HG03469 (cell line): ENCODE measurements around the gene WEE1.
"Not testable (repeated sequence)": the region's sequence is repeated elsewhere in the genome, so short reads cannot be mapped to it uniquely, and the experiment has no call there.

Experiments used
- ATAC-seq: cut with Tn5 transposase; IDR thresholded peaks from one replicate; pipeline ENCODE4 v1.9.1; 2021; ENCODE audit warnings: mild to moderate bottlenecking, moderate library complexity, moderate number of reproducible peaks; ENCODE audit not compliant: unreplicated experiment

Gene WEE1

DNA sequence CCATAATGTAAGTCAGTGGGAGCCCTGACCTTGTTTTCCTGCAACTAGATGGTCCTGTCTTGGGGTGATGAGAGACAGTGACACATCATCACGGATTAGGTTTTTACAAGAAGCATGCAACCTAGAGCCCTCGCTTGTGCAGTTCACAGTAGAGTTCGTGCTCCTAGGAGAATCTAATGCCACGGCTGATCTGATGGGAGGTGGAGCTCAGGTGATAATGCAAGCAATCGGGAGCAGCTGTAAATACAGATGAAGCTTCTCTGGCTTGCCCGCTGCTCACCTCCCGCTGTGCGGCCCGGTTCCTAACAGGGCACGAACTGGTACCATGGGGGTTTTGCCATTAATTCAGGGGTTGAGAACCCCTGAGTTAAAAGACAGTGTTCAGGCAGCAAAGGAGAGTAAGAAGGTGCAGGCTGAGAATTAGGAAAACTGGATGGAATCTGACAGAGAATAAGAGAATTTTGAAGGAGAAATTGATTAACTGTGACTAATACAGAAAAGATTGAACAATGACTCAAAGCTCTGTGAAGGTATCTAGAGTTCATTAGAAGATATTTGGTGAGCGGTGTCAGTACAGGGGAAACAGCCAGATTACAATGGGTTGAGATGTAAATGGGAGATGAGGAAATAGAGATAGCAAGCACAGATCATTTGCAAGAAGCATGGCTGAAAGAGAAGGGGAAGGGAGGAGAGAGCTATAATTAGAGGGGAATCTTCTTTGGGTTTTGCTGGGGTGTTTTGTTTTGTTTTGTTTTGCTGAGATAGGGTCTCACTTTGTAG is 21.0 kb downstream of the WEE1 start:
- no peak for ATAC-seq

DNA sequence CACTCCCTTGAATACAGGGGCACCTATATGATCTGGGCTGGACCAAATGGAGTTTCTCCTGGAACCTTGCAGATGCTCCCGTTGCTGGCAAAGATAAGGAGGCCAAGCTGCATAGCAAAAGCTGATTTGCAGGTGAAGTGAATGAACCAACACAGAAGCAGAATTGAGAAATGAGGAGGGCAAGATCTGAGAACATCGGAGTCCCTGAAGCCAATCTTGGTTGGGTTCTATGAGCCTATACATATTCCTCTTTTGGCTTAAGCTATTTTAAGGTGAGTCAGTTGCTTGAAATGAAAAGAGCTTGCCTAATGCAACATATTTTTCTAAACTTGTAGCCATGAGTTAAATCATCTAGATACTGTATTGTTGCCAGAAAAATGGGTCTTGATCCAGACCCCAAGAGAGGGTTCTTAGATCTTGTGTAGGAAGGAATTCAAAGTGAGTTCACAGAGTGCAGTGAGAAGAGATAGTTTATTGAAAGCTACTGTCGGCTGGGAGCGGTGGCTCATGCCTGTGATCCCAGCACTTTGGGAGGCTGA is 23.5 kb downstream of the WEE1 start:
- no peak for ATAC-seq

DNA sequence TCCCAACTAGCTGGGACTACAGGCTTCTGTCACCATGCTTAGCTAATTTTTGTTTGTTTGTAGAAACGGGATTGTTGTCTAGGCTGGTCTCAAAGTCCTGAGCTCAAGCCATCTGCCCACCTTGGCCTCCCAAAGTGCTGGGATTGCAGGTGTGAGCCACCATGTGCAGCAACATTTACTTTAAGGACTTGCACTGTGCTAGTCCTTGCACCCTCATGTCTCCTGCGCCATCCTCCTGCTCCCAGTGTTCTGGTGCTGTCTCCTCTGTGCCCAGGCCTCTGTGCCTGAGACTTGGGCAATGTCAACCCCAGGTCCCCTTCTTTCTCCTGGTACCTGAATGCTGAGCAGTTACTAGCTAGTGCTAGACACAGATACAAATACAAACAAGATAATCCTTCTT is 26.7 kb downstream of the WEE1 start:
- ATAC-seq = no peak

DNA sequence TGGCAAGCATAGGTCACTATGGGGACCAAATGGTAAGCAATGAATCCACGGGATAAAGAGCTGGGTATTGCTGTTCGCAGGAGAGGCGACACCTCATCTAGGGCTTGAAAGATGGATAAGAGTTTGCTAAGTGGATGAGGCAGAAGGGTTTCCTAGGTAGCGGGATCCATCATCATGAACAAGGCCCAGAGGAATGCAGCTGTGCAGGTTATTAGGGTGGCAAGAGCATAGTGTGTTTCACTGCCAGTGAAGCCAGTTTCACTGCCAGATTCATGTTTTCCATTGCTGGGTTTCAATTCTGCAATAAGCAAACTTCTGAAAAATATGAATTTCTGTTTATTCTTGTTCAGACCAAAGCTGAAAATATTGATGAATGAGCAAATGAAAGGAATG is 27.2 kb downstream of the WEE1 start:
- no peak for ATAC-seq

DNA sequence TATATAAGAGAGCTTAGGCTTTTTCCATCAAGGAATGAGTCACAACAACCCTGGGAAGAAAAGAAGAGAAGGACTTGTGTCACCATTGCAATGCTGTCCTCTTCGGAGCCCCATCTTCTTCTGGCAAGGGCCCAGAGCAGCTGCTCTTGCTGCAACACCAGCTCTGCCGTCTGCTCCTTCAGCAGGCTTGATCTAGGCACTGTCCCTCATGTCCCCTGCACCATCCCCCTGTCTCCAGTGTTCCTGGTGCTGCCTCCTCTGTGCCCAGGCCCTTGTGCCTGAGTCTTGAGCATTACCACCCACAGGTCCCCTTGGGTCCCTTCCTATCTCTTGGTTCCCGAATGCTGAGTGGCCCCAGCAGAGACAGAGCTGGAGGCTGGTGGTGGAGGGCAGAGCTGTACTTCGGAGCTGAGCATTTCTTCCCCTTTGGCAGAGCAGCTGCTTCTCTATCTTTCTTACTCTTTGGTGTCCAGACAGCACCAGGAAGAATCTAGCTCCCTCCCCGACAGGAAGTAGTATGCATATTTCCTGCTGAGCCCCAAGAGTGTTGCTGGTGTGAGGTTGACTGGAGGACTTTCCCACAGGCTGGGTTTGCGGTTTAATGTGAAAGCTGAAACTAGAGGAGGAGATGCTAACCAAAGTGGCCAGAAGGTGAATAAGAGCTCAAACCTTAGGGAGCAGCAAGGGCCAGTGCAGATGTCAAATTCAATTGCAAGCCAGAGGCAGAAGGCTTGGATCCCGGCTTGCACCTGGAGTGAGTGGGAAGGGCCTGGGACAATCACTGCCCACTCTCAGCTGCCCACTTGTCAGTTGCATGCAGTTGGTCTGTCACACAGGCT is 27.8 kb downstream of the WEE1 start:
- peak; percentile 61 for ATAC-seq

DNA sequence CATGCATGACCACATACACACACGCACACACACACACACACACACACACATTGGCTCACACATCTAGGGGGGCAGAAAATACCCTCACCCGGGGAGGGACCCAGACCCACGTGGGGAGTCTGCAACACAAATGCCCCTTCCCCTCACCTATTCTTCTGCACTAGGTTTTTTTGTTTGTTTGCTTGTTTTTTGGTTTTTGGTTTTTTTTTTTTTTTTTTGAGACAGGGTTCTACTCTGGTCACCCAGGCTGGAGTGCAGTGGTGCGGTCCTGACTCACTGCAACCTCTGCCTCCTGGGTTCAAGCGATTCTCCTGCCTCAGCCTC is 28.4 kb downstream of the WEE1 start:
- no peak for ATAC-seq

DNA sequence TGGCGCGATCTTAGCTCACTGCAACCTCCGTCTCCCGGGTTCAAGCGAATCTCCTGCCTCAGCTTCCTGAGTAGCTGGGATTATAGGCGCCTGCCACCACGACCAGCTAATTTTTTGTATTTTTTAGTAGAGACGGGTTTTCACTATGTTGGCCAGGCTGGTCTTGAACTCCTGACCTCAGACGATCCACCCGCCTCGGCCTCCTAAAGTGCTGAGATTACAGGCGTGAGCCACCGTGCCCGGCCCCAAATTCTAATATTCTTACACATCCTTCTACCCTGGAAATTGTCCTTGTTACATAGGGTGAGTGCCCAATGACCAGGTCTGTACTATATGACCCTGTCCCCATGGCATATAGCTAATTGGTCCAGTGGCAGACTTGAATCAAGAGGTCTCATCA is 29.7 kb downstream of the WEE1 start:
- ATAC-seq = not testable (repeated sequence)

DNA sequence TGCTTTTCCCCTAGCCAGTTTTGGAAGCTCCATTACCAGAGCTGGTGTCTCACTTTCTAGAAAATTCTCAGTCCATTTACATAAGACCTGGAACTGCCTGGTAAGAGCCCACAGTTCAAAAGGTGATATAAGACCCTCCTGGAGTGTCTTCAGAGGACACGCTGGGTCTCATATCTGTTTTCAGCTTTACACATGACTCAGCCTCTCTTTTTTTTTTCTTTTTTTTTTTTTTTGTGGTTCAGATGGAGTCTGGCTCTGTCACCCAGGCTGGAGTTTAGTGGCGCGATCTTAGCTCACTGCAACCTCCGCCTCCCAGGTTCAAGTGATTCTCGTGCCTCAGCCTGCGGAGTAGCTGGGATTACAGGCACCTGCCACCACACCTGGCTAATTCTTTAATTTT is 30.7 kb downstream of the WEE1 start:
- no peak for ATAC-seq

DNA sequence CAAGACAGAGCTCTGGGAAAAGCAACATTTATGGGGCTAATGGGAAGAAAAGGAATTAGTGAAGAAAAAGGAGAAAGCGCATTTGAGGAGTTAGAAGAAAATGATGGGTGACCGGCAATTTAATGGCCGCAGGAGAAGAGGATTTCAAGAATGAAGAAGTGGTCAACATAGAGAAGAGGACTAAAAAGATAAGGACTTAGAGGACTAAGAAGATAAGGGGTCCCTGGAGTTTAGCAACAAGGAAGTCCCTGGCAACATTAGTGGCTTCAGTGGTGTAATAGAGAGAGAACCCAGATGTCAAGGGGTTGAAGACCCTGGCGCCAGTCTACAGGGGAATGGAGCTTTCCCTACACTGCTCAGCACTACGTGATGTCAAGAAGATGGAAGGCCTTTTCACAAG is 32.3 kb downstream of the WEE1 start:
- ATAC-seq = no peak

DNA sequence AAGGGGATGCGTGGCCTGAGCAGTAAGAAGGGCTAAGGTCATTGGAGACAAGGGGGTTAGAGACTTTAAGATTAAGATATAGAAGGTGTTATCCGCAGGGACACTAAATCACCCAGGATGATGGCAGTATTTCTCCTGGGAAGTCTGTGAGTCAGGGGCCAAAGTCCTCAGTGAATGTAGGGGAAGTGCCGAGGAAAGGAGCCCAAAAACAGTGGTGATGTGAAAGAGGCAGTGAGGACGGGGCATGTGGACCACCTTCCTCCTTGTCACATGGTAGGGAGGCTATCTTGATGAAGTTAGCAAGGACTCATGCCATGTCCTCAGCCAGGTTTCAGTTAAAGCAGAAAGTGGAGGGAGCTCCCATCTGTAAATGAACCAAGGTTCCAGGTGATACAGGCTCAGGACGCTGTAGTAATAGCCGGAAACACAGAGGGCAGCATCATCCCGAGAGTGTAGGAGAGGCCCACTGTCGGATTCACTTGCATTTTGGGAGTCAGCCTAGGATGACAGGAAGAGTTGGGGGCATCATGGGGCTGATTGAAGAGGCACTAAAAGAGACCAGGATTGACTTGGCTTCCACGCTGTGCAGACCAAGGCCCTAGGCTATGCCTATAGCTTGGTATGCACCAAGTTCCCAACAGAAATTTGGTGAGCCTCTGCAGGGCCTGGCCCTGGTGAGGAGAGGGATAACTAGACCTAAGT is 33.5 kb downstream of the WEE1 start:
- no peak for ATAC-seq

DNA sequence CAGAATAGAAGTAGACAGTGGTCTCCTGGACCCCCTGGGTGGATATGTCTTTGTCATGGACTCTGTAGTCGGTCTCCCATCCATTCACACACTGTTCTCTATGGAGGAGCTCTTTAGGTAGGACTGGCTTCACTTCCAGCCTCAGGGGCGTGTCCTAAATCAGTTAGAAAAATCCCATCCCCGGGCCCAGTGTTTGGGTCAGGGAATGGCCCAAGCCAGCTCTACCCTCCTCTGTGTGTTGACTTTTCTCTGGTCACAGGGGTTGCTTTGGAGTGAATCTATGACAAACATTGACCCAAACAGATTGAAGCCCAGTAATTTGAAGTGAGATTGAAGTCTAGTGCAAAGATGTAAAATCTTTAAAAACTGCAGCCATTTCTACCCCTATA is 34.0 kb downstream of the WEE1 start:
- ATAC-seq = no peak

DNA sequence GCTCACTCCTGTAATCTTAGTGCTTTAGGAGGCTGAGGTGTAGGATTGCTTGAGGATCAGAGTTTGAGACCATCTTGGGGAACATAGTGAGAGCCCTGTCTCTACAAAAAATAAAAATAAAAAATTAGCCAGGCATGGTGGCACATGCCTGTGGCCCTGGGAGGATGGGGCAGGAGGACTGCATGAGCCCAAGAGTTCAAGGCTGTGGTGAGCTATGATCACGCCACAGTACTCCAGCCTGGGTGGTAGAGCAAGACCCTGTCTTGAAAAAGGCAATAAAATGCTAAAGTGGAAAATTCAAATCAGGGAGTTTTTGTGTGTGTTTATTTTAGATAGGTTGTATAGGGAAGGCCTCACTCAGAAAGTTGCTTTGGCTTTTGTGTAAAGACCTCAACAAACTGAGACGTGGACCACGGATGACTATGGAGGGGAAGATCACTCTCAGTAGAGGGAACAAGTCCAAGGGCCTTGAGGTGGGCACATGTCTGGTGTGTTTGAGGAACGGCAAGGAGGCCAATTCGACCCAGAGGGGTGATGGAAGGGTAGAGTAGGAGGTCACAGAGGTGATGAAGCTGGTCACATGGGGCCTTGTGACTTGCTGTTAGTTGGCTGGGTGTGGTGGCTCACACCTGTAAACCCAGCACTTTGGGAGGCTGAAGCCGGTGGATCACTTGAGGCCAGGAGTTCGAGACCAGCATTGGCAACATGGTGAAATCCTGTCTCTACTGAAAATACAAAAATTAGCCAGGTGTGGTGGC is 35.7 kb downstream of the WEE1 start:
- ATAC-seq = no peak

DNA sequence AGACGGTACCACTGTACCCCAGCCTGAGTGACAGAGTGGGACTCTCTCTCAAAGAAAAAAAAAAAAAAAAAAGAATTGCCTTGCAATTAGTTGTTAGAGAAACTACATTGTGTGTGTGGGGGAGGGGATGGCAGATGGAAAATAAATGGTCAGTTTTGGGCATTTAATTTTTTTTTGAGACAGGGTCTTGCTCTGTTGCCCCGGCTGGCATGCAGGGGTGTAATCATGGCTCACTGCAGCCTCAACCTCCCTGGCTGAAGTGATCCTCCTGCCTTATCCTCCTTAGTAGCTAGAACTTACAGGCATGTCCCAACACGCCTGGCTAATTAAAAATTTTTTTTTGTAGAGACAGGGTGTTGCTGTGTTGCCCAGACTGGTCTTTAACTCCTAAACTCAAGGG is 36.4 kb downstream of the WEE1 start:
- no peak for ATAC-seq

DNA sequence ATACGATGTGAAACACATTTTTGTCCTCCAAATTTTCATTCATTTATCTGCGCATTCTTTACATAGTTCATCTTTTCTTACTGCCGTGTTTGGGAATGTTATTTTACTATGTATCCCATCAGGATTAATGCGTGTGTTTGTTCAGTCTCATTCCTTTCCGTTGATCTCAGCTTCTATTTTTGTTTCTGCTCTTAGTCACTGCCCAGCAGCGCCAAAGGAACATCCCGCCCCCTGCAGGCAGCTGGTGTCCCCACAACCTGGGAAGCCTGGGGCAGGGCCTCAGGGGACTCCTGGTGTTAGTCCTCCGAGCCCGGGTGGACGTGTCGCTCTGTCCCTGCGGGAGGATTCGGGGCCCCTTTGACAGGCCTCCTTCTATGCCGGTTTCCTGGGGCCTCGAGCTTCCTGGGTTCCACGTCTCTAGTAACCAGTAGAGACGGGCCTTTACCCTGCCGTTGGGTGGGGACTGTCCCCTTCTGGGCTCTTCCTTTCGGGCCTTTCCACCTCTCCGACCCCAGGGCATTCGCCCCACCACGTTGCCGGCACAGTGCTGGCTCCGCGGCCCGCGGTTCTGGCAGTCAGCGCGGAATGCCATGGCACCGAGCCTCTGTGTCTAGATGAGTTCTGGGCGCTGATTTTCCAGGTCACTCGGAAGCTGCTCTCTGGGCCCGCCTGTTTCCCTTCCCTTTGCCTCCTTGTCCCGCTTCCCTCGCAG is 39.8 kb downstream of the WEE1 start:
- no peak for ATAC-seq

DNA sequence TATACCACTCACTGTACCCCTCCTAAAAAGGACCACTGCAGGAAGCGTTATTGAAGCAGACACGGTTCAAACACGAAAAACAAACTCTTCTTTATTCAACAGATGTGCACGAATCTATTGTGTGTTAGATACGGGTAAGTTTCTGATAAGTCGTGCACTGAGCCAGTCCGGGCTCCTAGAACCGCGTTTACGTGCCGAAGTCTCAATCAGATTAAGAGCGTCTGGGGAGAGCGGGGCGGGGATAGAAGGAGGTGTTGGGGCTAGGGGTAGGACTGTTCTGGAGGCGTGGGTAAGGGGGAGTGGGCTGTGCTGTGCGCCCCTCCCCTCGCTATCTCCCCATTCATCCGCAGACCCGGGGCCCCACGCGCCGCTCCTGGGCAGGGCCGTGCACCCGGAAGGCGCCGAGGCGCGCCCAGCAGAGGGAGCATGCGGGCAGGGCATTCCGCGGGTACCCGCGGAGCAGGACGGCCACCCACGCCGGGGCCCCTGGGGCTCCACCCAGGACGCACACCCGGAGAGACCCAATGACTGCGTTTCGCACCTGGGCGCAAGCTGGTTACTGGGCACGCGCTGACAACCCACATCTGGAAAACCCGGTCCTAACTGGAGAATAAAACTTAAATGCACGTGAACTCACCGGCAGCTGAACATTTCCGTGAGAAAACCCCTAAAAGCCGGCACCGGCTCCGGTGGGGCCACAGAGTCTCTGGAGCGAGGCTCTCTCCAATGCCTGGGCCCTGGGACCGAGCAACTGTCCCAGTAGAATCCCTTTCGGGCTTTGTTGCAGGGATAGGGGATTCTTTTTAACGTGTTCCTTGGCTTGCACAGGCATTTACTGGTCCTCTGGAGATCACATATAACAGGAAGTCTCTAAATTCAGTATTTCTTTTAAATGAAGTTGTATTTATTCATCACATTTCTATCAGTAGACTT is 40.6 kb downstream of the WEE1 start:
- ATAC-seq = peak; percentile 57

DNA sequence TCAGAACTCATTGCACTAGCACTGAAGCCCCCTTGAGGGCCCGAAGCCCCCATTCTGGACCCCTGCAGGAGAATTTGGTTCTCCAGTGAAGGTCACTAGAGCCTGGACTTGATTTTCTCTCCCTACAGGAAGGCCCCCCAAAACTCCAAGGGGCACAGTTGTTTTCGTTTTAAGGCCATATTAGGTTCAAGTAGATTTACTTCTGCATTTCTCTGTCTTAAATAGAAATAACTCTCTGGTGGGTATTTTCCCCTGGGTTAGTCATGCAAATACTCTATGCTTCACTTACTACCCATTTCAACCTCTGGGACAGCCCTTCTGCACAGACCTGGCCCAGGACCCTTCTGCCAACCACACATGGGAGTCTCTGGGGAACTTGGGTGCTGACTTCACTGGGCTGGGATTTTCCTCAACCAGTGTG is 41.6 kb downstream of the WEE1 start:
- peak; percentile 34 for ATAC-seq

DNA sequence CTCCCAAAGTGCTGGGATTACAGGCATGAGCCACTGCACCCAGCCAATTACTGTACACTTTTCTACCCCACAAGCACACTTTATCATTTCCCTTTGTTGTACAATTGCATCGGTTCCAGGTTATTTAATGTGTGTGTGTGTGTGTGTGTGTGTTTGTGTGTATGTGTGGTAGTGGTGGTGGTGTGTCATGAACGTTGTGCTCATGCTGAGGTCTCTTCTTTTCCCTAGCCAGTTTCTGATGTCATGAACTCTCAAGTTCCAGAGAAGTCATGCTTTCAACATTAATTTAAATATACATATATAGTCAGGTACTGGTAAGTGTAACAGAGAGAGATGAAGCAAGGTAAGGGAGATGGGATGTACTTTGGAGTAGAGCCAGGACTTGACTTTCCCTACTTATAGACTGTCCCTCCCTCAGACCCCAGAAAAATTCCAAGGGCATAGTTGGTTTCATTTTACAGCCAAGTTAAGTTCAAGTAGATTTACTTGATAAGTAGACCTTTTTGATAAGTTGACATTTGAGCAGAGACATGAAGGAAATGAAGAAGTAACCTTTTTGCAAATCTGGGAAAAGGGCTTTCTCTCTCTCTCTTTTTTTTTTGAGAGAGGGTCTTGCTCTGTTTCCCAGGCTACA is 42.7 kb downstream of the WEE1 start:
- ATAC-seq = no peak

DNA sequence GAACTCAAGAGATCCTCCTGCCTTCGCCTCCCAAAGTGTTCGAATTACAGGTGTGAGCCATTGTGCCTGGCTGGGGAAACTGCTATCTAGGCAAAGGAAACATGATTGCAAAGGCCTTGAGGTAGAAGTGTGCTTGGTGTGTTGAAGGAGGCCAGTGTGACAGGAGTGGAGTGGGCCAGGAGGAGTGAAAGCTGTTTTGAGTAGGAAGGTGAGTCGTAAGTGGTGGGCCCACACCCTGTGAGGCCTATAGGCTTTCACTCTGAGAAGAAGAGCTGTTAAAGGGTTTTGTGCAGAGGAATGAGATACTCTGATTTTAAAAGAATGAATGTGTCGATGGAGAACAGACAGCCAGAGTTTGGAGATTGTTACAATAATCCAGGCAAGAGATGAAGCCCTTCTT is 43.4 kb downstream of the WEE1 start:
- no peak for ATAC-seq

DNA sequence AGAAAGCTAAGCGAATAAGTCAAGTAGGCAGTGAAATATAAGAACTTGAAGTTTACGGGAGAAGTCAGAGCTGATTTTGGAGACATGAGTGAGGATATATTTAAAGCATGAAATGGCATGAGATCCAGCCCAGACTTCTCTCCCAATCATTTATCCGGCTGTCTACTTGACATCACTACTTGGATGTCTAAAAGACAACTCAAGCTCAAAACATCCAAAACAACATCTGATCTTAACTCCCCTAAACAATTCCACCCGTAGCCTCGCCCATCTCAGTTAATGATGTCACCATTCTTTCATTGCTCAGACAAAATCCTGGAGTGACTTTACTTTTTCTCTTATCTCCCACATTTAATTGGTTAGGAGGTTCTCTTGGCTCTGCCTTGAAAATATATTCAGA is 44.5 kb downstream of the WEE1 start:
- no peak for ATAC-seq
